OCI-LY1 (cell line): Measurements from ENCODE around the gene TGM5.

ENCODE experiments used
- EZH2 ChIP-seq: fragments of 200-600 bp; sonication (generic), shearing (Covaris generic); IDR thresholded peaks from 2 replicates; pipeline ENCODE4 v1.8.0; 2017; ENCODE audit warnings: borderline replicate concordance, mixed run types, mild to moderate bottlenecking, antibody characterized with exemption, low read length, moderate library complexity, mixed read lengths
- TF ChIP-seq, protein P1 (sequence below): fragments of 200-600 bp; sonication (generic), shearing (Covaris generic); IDR thresholded peaks from 2 replicates; pipeline ENCODE4 v1.5.1; 2017; ENCODE audit warnings: mild to moderate bottlenecking, antibody characterized with exemption, low read length, moderate library complexity, mixed read lengths

DNA sequence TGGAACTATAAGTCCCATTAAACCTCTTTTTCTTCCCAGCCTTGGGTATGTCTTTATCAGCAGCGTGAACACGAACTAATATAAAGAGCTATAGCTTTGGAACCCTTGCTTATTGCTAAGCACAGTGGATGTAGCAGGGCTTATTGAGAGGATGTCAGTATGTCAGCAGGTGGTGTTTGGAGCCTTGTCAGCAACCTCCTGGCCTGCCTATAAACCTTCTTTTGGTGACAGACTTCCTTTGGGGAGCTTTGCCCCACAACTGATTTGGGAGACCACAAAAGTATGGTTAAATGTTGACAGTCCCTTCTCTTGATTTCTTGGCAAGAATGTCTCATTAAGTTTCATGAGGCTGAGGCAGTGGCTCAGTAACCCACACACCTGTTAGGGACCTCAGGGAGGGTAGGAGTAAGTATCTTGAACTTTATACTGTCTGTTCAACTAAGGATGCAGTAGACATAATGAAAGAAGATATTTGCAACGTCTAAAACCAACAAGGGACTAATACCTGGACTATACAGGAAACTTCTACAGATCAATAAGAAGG, 66.7 kb downstream of the TGM5 start:
- TF ChIP-seq, protein P1, sequence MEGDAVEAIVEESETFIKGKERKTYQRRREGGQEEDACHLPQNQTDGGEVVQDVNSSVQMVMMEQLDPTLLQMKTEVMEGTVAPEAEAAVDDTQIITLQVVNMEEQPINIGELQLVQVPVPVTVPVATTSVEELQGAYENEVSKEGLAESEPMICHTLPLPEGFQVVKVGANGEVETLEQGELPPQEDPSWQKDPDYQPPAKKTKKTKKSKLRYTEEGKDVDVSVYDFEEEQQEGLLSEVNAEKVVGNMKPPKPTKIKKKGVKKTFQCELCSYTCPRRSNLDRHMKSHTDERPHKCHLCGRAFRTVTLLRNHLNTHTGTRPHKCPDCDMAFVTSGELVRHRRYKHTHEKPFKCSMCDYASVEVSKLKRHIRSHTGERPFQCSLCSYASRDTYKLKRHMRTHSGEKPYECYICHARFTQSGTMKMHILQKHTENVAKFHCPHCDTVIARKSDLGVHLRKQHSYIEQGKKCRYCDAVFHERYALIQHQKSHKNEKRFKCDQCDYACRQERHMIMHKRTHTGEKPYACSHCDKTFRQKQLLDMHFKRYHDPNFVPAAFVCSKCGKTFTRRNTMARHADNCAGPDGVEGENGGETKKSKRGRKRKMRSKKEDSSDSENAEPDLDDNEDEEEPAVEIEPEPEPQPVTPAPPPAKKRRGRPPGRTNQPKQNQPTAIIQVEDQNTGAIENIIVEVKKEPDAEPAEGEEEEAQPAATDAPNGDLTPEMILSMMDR = no peak
- TF ChIP-seq EZH2 = no peak
